ENCODE measurements around the gene EMX1.

Gene EMX1

GRCh38 chr2:72917138-72917876, at the start of gene EMX1:
EMX1 (plus strand) TSS chr2:72917519; CDS start chr2:72917853, 334 bp downstream.
- no peak within 1 kb of the TSS for H3K27ac ChIP-seq (ENCODE audit: low read length)
- H3K9me3 ChIP-seq (ENCODE audit: control insufficient read depth in 2 of 2, low read length in 2 of 2) = no peaks in the 10 kb centered on the region
- H3K27me3 ChIP-seq (ENCODE audit: control insufficient read depth in 1 of 2, insufficient read depth in 2 of 2, low read length in 2 of 2) = peaks cover 77 to 95% of the 10 kb centered on the region in 2 donors
- peak within 1 kb of the TSS; percentile 51 to 64 for H3K4me3 ChIP-seq (ENCODE audit: low read length in 2 of 2)
- no peaks in the 10 kb centered on the region for H3K36me3 ChIP-seq (ENCODE audit: control insufficient read depth in 2 of 2, insufficient read depth in 2 of 2, low read length in 2 of 2)
- peaks cover 45% of the 10 kb centered on the region for H3K4me1 ChIP-seq (ENCODE audit: control insufficient read depth, insufficient read depth, low read length)
- no peak within 1 kb of the TSS for H3K9ac ChIP-seq (ENCODE audit: low read length in 2 of 2)

GRCh38 chr2:72871060-72871459, 46.3 kb upstream of the EMX1 start:
- H3K27me3 ChIP-seq (ENCODE audit: control insufficient read depth in 1 of 2, insufficient read depth in 2 of 2, low read length in 2 of 2) = no peaks in the 10 kb centered on the region
- no peak overlapping the region for H3K27ac ChIP-seq (ENCODE audit: low read length)
- H3K36me3 ChIP-seq (ENCODE audit: control insufficient read depth in 2 of 2, insufficient read depth in 2 of 2, low read length in 2 of 2) = no peaks in the 10 kb centered on the region
- no peaks in the 10 kb centered on the region for H3K4me1 ChIP-seq (ENCODE audit: control insufficient read depth, insufficient read depth, low read length)
- no peak overlapping the region for H3K9ac ChIP-seq (ENCODE audit: low read length in 2 of 2)
- H3K9me3 ChIP-seq (ENCODE audit: control insufficient read depth in 2 of 2, low read length in 2 of 2) = no peaks in the 10 kb centered on the region
- no peak overlapping the region for H3K4me3 ChIP-seq (ENCODE audit: low read length in 2 of 2)

DNA sequence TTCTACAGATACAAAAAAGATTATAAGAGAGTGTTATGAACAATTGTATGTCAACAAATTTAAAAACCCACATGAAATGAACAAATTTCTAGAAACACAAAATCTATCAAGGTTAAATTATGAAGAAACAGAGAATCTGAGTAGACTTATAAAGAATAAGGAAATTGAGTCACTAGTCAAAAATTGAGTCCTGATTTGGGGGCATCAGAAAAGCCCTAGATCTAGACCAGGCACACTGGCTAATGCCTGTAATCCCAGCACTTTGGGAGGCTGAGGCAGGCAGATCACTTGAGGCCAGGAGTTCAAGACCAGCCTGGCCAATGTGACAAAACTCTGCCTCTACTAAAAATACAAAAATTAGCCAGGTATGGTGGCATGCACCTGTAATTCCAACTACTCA, 45.4 kb upstream of the EMX1 start:
- no peak overlapping the region for H3K27ac ChIP-seq (ENCODE audit: low read length)
- no peak overlapping the region for H3K9ac ChIP-seq (ENCODE audit: low read length in 2 of 2)
- no peaks in the 10 kb centered on the region for H3K36me3 ChIP-seq (ENCODE audit: control insufficient read depth in 2 of 2, insufficient read depth in 2 of 2, low read length in 2 of 2)
- no peak overlapping the region for H3K4me3 ChIP-seq (ENCODE audit: low read length in 2 of 2)
- H3K4me1 ChIP-seq (ENCODE audit: control insufficient read depth, insufficient read depth, low read length) = no peaks in the 10 kb centered on the region
- H3K27me3 ChIP-seq (ENCODE audit: control insufficient read depth in 1 of 2, insufficient read depth in 2 of 2, low read length in 2 of 2) = no peaks in the 10 kb centered on the region
- H3K9me3 ChIP-seq (ENCODE audit: control insufficient read depth in 2 of 2, low read length in 2 of 2) = no peaks in the 10 kb centered on the region

- H3K9ac ChIP-seq (ENCODE audit: low read length in 2 of 2) = no peak overlapping the region
- H3K4me3 ChIP-seq (ENCODE audit: low read length in 2 of 2) = no peak overlapping the region
- no peaks in the 10 kb centered on the region for H3K36me3 ChIP-seq (ENCODE audit: control insufficient read depth in 2 of 2, insufficient read depth in 2 of 2, low read length in 2 of 2)
- H3K4me1 ChIP-seq (ENCODE audit: control insufficient read depth, insufficient read depth, low read length) = peaks cover 17% of the 10 kb centered on the region
- H3K27ac ChIP-seq (ENCODE audit: low read length) = no peak overlapping the region
- peaks cover 0 to 2% of the 10 kb centered on the region in 2 donors for H3K27me3 ChIP-seq (ENCODE audit: control insufficient read depth in 1 of 2, insufficient read depth in 2 of 2, low read length in 2 of 2)
- no peaks in the 10 kb centered on the region for H3K9me3 ChIP-seq (ENCODE audit: control insufficient read depth in 2 of 2, low read length in 2 of 2)
These were observed 33.9 kb upstream of the EMX1 start for GRCh38 chr2:72883356-72883962.

GRCh38 chr2:72886505-72887031, 30.8 kb upstream of the EMX1 start:
- H3K4me1 ChIP-seq (ENCODE audit: control insufficient read depth, insufficient read depth, low read length) = peaks cover 32% of the 10 kb centered on the region
- no peaks in the 10 kb centered on the region for H3K9me3 ChIP-seq (ENCODE audit: control insufficient read depth in 2 of 2, low read length in 2 of 2)
- H3K27ac ChIP-seq (ENCODE audit: low read length) = peak overlapping the region; percentile 70
- peak overlapping the region; percentile 46 to 64 for H3K9ac ChIP-seq (ENCODE audit: low read length in 2 of 2)
- peaks cover 0 to 2% of the 10 kb centered on the region in 2 donors for H3K27me3 ChIP-seq (ENCODE audit: control insufficient read depth in 1 of 2, insufficient read depth in 2 of 2, low read length in 2 of 2)
- peaks cover 3 to 10% of the 10 kb centered on the region in 2 donors for H3K36me3 ChIP-seq (ENCODE audit: control insufficient read depth in 2 of 2, insufficient read depth in 2 of 2, low read length in 2 of 2)
- H3K4me3 ChIP-seq (ENCODE audit: low read length in 2 of 2) = peak overlapping the region; percentile 82 to 83

DNA sequence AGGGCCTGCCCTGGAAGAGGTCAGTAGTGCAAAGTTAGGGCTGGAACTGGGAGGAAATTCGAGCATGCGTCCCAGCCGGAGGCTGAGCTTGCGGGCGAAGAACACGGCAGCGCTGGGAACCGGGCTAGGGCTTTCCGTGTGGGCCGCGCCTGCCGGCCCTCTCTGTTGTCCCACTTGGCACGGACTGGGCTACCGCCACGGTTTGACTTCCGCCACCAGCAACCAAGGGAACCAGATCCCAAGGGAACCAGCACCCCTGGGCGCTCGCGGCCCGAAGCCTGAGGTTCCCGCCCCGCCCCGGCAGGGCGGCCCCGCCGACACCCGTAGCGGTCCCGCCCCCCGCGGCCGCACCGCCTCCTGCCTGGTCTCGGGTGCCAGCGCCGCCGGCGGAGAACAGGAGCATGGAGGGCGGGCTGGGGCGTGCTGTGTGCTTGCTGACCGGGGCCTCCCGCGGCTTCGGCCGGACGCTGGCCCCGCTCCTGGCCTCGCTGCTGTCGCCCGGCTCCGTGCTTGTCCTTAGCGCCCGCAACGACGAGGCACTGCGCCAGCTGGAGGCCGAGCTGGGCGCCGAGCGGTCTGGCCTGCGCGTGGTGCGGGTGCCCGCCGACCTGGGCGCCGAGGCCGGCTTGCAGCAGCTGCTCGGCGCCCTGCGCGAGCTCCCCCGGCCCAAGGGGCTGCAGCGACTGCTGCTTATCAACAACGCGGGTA, 30.1 kb upstream of the EMX1 start, which contains the start of gene SPR:
SPR (plus strand) TSS at position 377 of the 708 bp plus-strand sequence; CDS start at position 402, 25 bp downstream.
- H3K36me3 ChIP-seq (ENCODE audit: control insufficient read depth in 2 of 2, insufficient read depth in 2 of 2, low read length in 2 of 2) = peaks cover 8 to 12% of the 10 kb centered on the region in 2 donors
- H3K9ac ChIP-seq (ENCODE audit: low read length in 2 of 2) = peak within 1 kb of the TSS; percentile 46 to 64
- H3K4me3 ChIP-seq (ENCODE audit: low read length in 2 of 2) = peak within 1 kb of the TSS; percentile 82 to 83
- no peaks in the 10 kb centered on the region for H3K9me3 ChIP-seq (ENCODE audit: control insufficient read depth in 2 of 2, low read length in 2 of 2)
- peaks cover 0 to 2% of the 10 kb centered on the region in 2 donors for H3K27me3 ChIP-seq (ENCODE audit: control insufficient read depth in 1 of 2, insufficient read depth in 2 of 2, low read length in 2 of 2)
- peak within 1 kb of the TSS; percentile 71 for H3K27ac ChIP-seq (ENCODE audit: low read length)
- H3K4me1 ChIP-seq (ENCODE audit: control insufficient read depth, insufficient read depth, low read length) = peaks cover 32% of the 10 kb centered on the region

DNA sequence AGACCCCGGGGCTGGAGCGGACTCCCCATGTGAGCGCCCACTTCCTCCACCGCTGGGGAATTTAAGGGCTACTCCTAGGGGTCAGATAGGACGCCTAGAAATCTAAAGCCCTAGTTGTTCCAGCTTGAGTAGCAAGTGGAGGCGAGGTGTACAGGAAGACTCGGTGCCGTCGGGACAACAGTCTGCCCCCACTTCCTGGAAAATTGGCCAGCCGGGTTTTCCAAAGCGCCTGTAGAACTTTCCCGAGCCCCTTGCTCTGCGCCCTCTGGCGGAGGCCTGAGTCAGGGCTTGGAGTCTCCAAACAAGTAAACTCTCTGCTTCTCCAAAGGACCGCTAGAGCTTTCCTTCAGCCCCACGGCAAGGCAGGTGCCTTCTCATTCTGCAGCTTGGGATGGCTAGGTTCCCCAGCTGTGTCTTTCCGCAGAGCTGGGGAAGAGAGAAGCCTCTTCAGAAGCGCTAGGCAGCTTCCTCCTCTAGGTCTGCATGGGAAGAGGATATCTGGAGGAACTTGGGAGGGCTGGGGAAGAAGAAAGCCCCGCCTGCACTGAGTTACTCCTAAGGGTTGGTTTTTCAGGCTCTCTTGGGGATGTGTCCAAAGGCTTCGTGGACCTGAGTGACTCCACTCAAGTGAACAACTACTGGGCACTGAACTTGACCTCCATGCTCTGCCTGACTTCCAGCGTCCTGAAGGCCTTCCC, 29.4 kb upstream of the EMX1 start:
- Histone ChIP-seq H3K36me3 (ENCODE audit: control insufficient read depth in 2 of 2, insufficient read depth in 2 of 2, low read length in 2 of 2) (peaks cover 8 to 12% of the 10 kb centered on the region in 2 donors), H3K9me3 (ENCODE audit: control insufficient read depth in 2 of 2, low read length in 2 of 2) (no peaks in the 10 kb centered on the region), H3K4me1 (ENCODE audit: control insufficient read depth, insufficient read depth, low read length) (peaks cover 37% of the 10 kb centered on the region), H3K27me3 (ENCODE audit: control insufficient read depth in 1 of 2, insufficient read depth in 2 of 2, low read length in 2 of 2) (no peaks in the 10 kb centered on the region), H3K27ac (ENCODE audit: low read length) (peak overlapping the region; percentile 71), H3K9ac (ENCODE audit: low read length in 2 of 2) (peak overlapping the region; percentile 46 to 55), H3K4me3 (ENCODE audit: low read length in 2 of 2) (peak overlapping the region; percentile 82 to 83)

DNA sequence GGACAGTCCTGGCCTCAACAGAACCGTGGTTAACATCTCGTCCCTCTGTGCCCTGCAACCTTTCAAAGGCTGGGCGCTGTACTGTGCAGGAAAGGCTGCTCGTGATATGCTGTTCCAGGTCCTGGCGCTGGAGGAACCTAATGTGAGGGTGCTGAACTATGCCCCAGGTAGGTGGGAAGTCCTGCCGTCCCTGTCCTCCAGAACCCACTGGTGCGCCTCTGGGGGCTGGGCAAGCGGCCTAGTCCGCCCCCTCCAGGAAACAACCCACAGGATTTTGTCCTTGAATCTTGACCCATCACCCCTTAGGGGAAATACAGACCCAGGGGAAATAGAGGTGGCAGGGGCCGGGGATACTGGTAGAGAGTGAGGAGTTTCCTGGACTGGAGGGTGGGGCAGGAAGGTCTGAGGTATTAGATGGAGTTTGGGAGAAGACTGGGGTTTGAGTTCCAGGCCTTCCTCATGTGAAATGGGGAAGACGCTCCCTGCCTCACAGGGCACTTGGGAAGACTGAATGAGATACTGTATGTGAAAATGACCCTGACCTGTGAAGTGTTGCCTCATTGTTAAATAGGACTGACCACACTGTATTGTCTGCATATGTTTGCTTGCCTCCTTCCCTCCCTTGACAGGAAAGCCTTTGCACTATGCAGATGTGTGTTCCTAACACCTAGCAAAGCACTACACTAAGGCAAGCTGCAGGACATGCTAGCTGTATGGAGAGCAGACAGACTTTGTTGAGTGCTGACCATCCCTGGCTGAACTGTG, 28.7 kb upstream of the EMX1 start:
- H3K36me3 ChIP-seq (ENCODE audit: control insufficient read depth in 2 of 2, insufficient read depth in 2 of 2, low read length in 2 of 2) = peaks cover 8 to 12% of the 10 kb centered on the region in 2 donors
- no peak overlapping the region for H3K27ac ChIP-seq (ENCODE audit: low read length)
- peaks cover 0 to 2% of the 10 kb centered on the region in 2 donors for H3K27me3 ChIP-seq (ENCODE audit: control insufficient read depth in 1 of 2, insufficient read depth in 2 of 2, low read length in 2 of 2)
- H3K4me1 ChIP-seq (ENCODE audit: control insufficient read depth, insufficient read depth, low read length) = peaks cover 37% of the 10 kb centered on the region
- peak overlapping the region; percentile 82 to 83 for H3K4me3 ChIP-seq (ENCODE audit: low read length in 2 of 2)
- H3K9me3 ChIP-seq (ENCODE audit: control insufficient read depth in 2 of 2, low read length in 2 of 2) = no peaks in the 10 kb centered on the region
- H3K9ac ChIP-seq (ENCODE audit: low read length in 2 of 2) = peak overlapping the region in 1 of 2 donors; percentile 55

DNA sequence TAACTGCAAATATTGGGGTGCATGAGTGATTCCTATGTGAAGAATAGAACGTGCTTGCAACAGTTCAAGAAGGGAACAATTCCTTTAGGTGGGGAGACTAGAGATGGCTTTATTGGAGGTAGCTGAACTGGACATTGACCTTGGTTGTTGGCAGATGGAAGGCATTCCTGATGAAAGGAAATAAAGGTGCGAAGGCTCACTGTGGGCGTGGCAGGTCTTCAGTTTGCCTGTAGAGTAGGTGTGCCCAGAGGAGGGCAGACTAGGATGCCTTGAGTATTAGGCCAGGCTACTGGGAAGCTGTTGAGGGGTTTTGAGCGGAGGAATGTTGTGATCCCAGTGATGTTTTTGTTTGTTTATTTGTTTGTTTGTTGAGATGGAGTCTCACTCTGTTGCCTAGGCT, 27.3 kb upstream of the EMX1 start:
- H3K36me3 ChIP-seq (ENCODE audit: control insufficient read depth in 2 of 2, insufficient read depth in 2 of 2, low read length in 2 of 2) = peaks cover 8 to 12% of the 10 kb centered on the region in 2 donors

More for the DNA sequence above, 27.3 kb upstream of the EMX1 start:
- Histone ChIP-seq H3K9me3 (ENCODE audit: control insufficient read depth in 2 of 2, low read length in 2 of 2) (no peaks in the 10 kb centered on the region), H3K4me3 (ENCODE audit: low read length in 2 of 2) (no peak overlapping the region), H3K4me1 (ENCODE audit: control insufficient read depth, insufficient read depth, low read length) (peaks cover 37% of the 10 kb centered on the region), H3K27me3 (ENCODE audit: control insufficient read depth in 1 of 2, insufficient read depth in 2 of 2, low read length in 2 of 2) (peaks cover 10 to 14% of the 10 kb centered on the region in 2 donors), H3K27ac (ENCODE audit: low read length) (no peak overlapping the region), H3K9ac (ENCODE audit: low read length in 2 of 2) (no peak overlapping the region)
